ENCODE measurements around the gene CPD.

- TF ChIP-seq CTCF (optimal IDR thresholded peaks at IDR 0.05 in 1 of 3, IDR thresholded peaks at IDR 0.05 in 1 of 3, conservative IDR thresholded peaks at IDR 0.05 in 1 of 3; ENCODE audit: extremely low read depth in 1 of 3, insufficient read depth in 2 of 3, low read length in 3 of 3): no peak
- no peak for TF ChIP-seq EZH2 (IDR thresholded peaks at IDR 0.05; ENCODE audit: low read length)
These were observed 33.7 kb upstream of the CPD start for GRCh38 chr17:30345089-30345433.

All from keratinocyte (primary cell).